A673 (cell line): ENCODE results near the gene ANKRD17.

ENCODE experiments used
- CTCF ChIP-seq: fragments of 300-800, 200-600 bp; sonication (generic); conservative IDR thresholded peaks from 2 replicates; pipeline ENCODE4 v1.5.1; 2017; ENCODE audit warnings: low read depth, mild to moderate bottlenecking, antibody characterized with exemption, low read length, moderate library complexity, mixed read lengths
- EZH2 ChIP-seq: fragments of 200-600 bp; sonication (generic); IDR thresholded peaks from 2 replicates; pipeline ENCODE4 v1.6.1; 2017; ENCODE audit warnings: borderline replicate concordance, low read depth, mild to moderate bottlenecking, mixed read lengths, antibody characterized with exemption, low read length; ENCODE audit not compliant: poor library complexity, severe bottlenecking

- no peak for TF ChIP-seq EZH2
- no peak for TF ChIP-seq CTCF
Observed at GRCh38 chr4:73185903-73186302, 72.7 kb downstream of the ANKRD17 start.
